IMR-90 (cell line): ENCODE measurements around the gene FAM98C. TPM values are rescaled to one million over a fixed set of nuclear protein-coding genes. Genes with fewer than 3 reads are reported as not detected.

Source experiments
- ATAC-seq: fragments of 200-7000 bp; cut with Tn5 transposase; 2 replicates; pipeline ENCODE4 v1.9.1; 2020; ENCODE audit warnings: low read depth, mild to moderate bottlenecking, moderate library complexity
- BruUV-seq: library from RNA; stranded (reverse); fragments of 400-500 nt; replicated peaks from 2 replicates; lab custom pipeline; 2021; lab: Mats Ljungman, UMichigan
- CTCF ChIA-PET: fragments of 300-600 bp; formaldehyde crosslinking; extraction: SDS; loops from one replicate; lab custom pipeline; 2021; ENCODE audit warnings: antibody characterized with exemption; lab: Yijun Ruan, JAX
- POLR2A ChIA-PET: fragments of 300-600 bp; sonication (Branson Sonifier 250); formaldehyde crosslinking; loops from one replicate; lab custom pipeline; 2022; ENCODE audit warnings: antibody characterized with exemption; ENCODE audit not compliant: unreplicated experiment; lab: Charles Lee
- DNase-seq: peaks from one replicate; pipeline ENCODE4 v3.0.0; 2013
- H2AFZ ChIP-seq: replicated peaks from 2 replicates; pipeline ENCODE3; 2013; ENCODE audit warnings: low read length, mild to moderate bottlenecking; ENCODE audit not compliant: poor library complexity
- H2AK5ac ChIP-seq: 2 replicates; pipeline ENCODE4 v1.6.1; 2013; ENCODE audit warnings: low read depth, low read length, inconsistent platforms
- H2AK9ac ChIP-seq: replicated peaks from 2 replicates; pipeline ENCODE3; 2013; ENCODE audit warnings: mild to moderate bottlenecking, low read depth, low read length, moderate library complexity; ENCODE audit not compliant: poor library complexity
- H2BK120ac ChIP-seq: 2 replicates; pipeline ENCODE4 v1.6.1; 2013; ENCODE audit warnings: low read depth, low read length, inconsistent platforms
- H2BK15ac ChIP-seq: 3 replicates; pipeline ENCODE4 v1.6.1; 2013; ENCODE audit warnings: low read depth, low read length, inconsistent platforms
- H2BK20ac ChIP-seq: 2 replicates; pipeline ENCODE4 v1.6.1; 2013; ENCODE audit warnings: low read depth, mild to moderate bottlenecking, inconsistent platforms, low read length, moderate library complexity
- H2BK5ac ChIP-seq: 2 replicates; pipeline ENCODE4 v1.6.1; 2013; ENCODE audit warnings: mild to moderate bottlenecking, low read depth, low read length, inconsistent platforms; ENCODE audit not compliant: poor library complexity, severe bottlenecking
- H3K14ac ChIP-seq: replicated peaks from 2 replicates; pipeline ENCODE4 v1.6.1; 2013; ENCODE audit warnings: low read depth, low read length, inconsistent platforms
- H3K18ac ChIP-seq: 2 replicates; pipeline ENCODE4 v1.6.1; 2013; ENCODE audit warnings: low read depth, low read length, control low read depth
- H3K23ac ChIP-seq: 2 replicates; pipeline ENCODE4 v1.6.1; 2013; ENCODE audit warnings: low read depth, low read length, inconsistent platforms
- H3K27ac ChIP-seq: 2 replicates; pipeline ENCODE4 v1.5.1; 2013; ENCODE audit warnings: mild to moderate bottlenecking, control low read depth, low read length; ENCODE audit not compliant: insufficient read depth
- H3K27me3 ChIP-seq: 2 replicates; pipeline ENCODE4 v1.6.1; 2013; ENCODE audit warnings: low read length; ENCODE audit not compliant: control insufficient read depth, insufficient read depth
- H3K36me3 ChIP-seq: 2 replicates; pipeline ENCODE4 v1.6.1; 2013; ENCODE audit warnings: low read length, mixed read lengths; ENCODE audit not compliant: control insufficient read depth, insufficient read depth
- H3K4ac ChIP-seq: 2 replicates; pipeline ENCODE4 v1.6.1; 2013; ENCODE audit warnings: low read depth, low read length, inconsistent platforms
- H3K4me1 ChIP-seq: 2 replicates; pipeline ENCODE4 v1.6.1; 2013; ENCODE audit warnings: low read length, mixed read lengths; ENCODE audit not compliant: control insufficient read depth, insufficient read depth
- H3K4me2 ChIP-seq: 2 replicates; pipeline ENCODE4 v1.6.1; 2013; ENCODE audit warnings: low read depth, mild to moderate bottlenecking, control low read depth, low read length, moderate library complexity
- H3K4me3 ChIP-seq: 2 replicates; pipeline ENCODE4 v1.5.1; 2013; ENCODE audit warnings: low read depth, mild to moderate bottlenecking, control low read depth, low read length, moderate library complexity; ENCODE audit not compliant: insufficient read depth
- H3K56ac ChIP-seq: 2 replicates; pipeline ENCODE4 v1.6.1; 2013; ENCODE audit warnings: low read length, inconsistent platforms; ENCODE audit not compliant: insufficient read depth; ENCODE audit errors: extremely low read depth
- H3K79me1 ChIP-seq, 2 experiments: 2 replicates each; pipeline ENCODE4 v1.6.1; 2013; ENCODE audit warnings: low read length in 2 of 2, inconsistent platforms in 1 of 2, low read depth in 1 of 2
- H3K9ac ChIP-seq: 2 replicates; pipeline ENCODE4 v1.6.1; 2013; ENCODE audit warnings: low read depth, low read length, control low read depth
- H3K9me1 ChIP-seq: 2 replicates; pipeline ENCODE4 v1.6.1; 2013; ENCODE audit warnings: low read length, inconsistent platforms; ENCODE audit not compliant: insufficient read depth
- H3K9me3 ChIP-seq: 2 replicates; pipeline ENCODE4 v1.6.1; 2013; ENCODE audit warnings: low read length; ENCODE audit not compliant: control insufficient read depth, insufficient read depth
- H4K20me1 ChIP-seq: 2 replicates; pipeline ENCODE4 v1.6.1; 2013; ENCODE audit warnings: low read length, inconsistent platforms; ENCODE audit not compliant: insufficient read depth
- H4K5ac ChIP-seq: 2 replicates; pipeline ENCODE4 v1.6.1; 2013; ENCODE audit warnings: mild to moderate bottlenecking, low read depth, low read length, control low read depth
- H4K8ac ChIP-seq, 2 experiments: 2 replicates each; pipeline ENCODE4 v1.6.1; 2013; ENCODE audit warnings: low read depth in 2 of 2, low read length in 2 of 2, control low read depth in 1 of 2, inconsistent platforms in 1 of 2
- H4K91ac ChIP-seq: 2 replicates; pipeline ENCODE4 v1.6.1; 2013; ENCODE audit warnings: low read depth, low read length, inconsistent platforms; ENCODE audit not compliant: insufficient read depth
- CTCF ChIP-seq: conservative IDR thresholded peaks from 2 replicates; pipeline ENCODE4 v1.5.1; 2012; ENCODE audit warnings: mild to moderate bottlenecking, low read depth, low read length, improper control_type of control experiment
- USF2 ChIP-seq: fragments of 150-350 bp; IDR thresholded peaks from 2 replicates; pipeline ENCODE4 v1.6.1; 2017; ENCODE audit warnings: mild to moderate bottlenecking, antibody characterized with exemption, low read length, low read depth
- WGBS, 2 experiments: methylation state at CpG; one replicate each; pipeline versions ENCODE4 v1.1.5 to v1.1.7; 2013; ENCODE audit warnings: missing lambda C conversion rate in 2 of 2; ENCODE audit not compliant: insufficient read length in 1 of 2; ENCODE audit errors: extremely low coverage in 2 of 2; 5-methylcytosine and 5-hydroxymethylcytosine counted together
- dilution Hi-C: fragments of 300-500 bp; cut with HindIII; formaldehyde crosslinking; loops from one replicate; pipeline ENCODE4 v1.14.3; 2018; ENCODE audit warnings: low sequenced_read_pairs; ENCODE audit not compliant: unreplicated experiment
- in situ Hi-C: fragments of 300-500 bp; cut with MboI; formaldehyde crosslinking; loops from 3 replicates; pipeline ENCODE4 v1.14.3; 2019; ENCODE audit warnings: low sequenced_read_pairs, inconsistent platforms, mixed read lengths
- intact Hi-C: fragments of 100-400 bp; cut with micrococcal nuclease; formaldehyde crosslinking; loops from 2 replicates; pipeline ENCODE4 v1.10.0; 2022
- polyA plus RNA-seq, 3 experiments: library from polyadenylated mRNA; depleted of rRNA; stranded (reverse); fragments of >200 nt; gene quantifications; 2 replicates each; pipeline ENCODE4 v1.2.3, GENCODE V29; 2012; ENCODE audit warnings: low replicate concordance in 1 of 3
- total RNA-seq: library from RNA; depleted of rRNA; stranded (reverse); fragments of >200 nt; gene quantifications from 2 replicates; pipeline ENCODE4 v1.2.3, GENCODE V29; 2012

Gene FAM98C
- total and polyA plus RNA-seq, 2 of the 4 experiments (the other 2 are of a cell fraction) = 3.6 to 17.9 TPM

GRCh38 chr19:38417146-38417543, 14.3 kb downstream of the FAM98C start:
- intact Hi-C loops (no loop called here), in situ Hi-C loops (loop anchor here (25.0 kb wide), 1 partner anchor 520 kb away; the partner anchor contains the start of genes MRPS12 and SARS2), dilution Hi-C loops (no loop called here)
- Histone ChIP-seq H3K9me1 (peaks cover 6% of the 10 kb centered on the region; the same call in 1 of the 2 replicates), H2AK9ac (no peak overlapping the region), H3K18ac (no peak overlapping the region), H3K79me1 (no peaks in the 10 kb centered on the region), H3K23ac (no peak overlapping the region), H4K8ac (no peak overlapping the region), H3K27ac (no peak overlapping the region), H3K9ac (no peak overlapping the region), H2BK120ac (no peak overlapping the region), H3K4me3 (no peak overlapping the region), H4K5ac (no peak overlapping the region), H2AFZ (no peak overlapping the region), H3K56ac (no peak overlapping the region), H2BK20ac (no peak overlapping the region), H3K4ac (no peak overlapping the region), H2BK5ac (no peak overlapping the region), H2BK15ac (no peak overlapping the region), H3K4me2 (no peak overlapping the region), H2AK5ac (no peak overlapping the region), H4K20me1 (no peaks in the 10 kb centered on the region), H3K14ac (no peak overlapping the region), H3K27me3 (peaks cover 27% of the 10 kb centered on the region), H3K36me3 (no peaks in the 10 kb centered on the region), H4K91ac (no peak overlapping the region), H3K4me1 (no peaks in the 10 kb centered on the region), H3K9me3 (no peaks in the 10 kb centered on the region)
- ChIA-PET CTCF (interaction anchor here (1.0 kb wide), 1 partner anchor 12 kb away, joined by 4 read pairs; no protein-coding TSS in a partner anchor), POLR2A (no interaction called here)
- TF ChIP-seq USF2 (no peak), CTCF (no peak)
- ATAC-seq (no peak), DNase-seq (no peak)
- no TSS peak for BruUV-seq
- 58% methylated on average over 8 of the region's 8 CpGs; no CpG with 5 or more reads in 1 of the 2 experiments for WGBS, 2 experiments
